Cerebellar cortex (tissue), 1 donor: ENCODE data around the gene CBX7.
A peak's percentile ranks its signal among the peaks of the same experiment; 100 is the strongest.
"Not testable (repeated sequence)": the region's sequence is repeated elsewhere in the genome, so short reads cannot be mapped to it uniquely, and the experiment has no call there.

Experiments
- DNase-seq: peaks from one replicate; pipeline ENCODE4 v3.0.0-alpha.2; 2015; ENCODE audit warnings: low spot score

Gene CBX7

DNA sequence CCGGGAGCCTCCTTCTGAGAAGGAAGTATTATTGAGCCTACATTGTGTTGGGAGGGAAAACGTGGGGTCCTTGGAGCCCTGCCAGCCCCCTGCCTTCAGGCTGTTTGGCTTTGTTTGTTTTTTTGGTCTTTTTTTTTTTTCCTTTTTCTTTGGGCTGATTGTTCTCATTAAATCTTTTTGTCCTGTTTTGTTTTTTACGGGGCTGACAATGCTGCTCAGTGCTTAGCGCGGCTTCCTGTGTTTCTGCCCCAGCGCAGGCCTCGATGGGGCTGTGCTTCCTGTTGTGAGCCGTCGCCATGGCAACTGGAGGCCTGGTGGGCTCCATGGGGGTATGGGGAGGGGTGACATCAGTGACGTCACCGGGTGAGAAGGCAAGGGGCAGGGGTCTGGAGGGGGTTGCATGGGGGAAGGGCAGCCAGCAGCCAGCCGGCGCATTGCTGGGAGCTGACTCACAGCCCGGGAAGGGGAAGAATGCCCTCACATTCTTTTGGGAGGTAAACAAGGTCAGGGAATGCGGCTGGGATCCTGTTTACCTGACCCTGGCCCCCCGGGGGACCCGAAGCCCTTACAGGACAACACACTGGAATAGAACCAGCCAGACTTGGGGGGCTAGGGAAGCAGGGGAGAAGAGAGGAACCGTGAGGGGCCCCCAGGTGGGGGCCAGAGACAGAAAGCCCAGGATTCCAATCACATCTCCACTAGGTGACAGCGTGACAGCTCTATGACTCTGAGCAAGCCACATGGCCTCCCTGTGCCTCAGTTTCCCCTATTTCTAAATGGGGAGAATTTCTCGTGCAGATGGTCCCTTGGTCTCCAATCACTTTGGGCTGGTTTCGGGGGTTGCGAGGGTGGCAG lies 22.2 kb upstream of the CBX7 start:
- peak; percentile 80 for DNase-seq

DNA sequence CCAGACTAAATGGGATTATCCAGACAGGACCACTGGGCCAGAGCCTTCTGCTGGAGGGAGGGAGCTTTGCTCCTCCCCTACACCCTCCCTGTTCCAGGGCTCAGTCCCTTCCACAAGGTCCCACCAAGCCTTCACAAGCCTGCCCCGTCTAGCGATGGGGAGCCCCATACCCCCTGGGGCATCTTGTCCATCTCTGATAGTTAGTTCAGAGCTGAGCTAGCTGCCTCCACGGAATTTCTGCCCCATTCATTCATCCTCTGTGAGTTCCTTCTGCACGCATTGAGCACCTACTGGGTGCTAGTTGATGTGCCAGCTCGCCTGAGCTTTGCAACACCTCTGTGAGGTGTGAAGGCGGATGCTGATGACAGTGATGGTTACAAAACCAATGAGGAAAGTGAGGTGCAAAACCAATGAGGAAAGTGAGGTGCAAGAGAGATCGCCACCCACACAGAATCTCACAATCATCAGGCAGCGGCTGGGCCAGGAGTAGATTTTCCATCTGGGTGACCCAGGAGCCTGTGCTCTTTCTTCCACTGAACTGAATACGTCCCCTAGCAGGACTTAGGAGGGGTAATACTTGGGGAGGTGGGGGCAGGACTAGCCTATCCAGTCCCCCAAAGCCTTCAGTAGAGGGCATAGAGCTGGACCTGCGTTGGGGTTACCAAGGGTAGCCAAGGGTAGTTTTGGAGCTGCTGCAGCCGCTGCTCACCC lies 21.5 kb upstream of the CBX7 start:
- DNase-seq: peak; percentile 24

DNA sequence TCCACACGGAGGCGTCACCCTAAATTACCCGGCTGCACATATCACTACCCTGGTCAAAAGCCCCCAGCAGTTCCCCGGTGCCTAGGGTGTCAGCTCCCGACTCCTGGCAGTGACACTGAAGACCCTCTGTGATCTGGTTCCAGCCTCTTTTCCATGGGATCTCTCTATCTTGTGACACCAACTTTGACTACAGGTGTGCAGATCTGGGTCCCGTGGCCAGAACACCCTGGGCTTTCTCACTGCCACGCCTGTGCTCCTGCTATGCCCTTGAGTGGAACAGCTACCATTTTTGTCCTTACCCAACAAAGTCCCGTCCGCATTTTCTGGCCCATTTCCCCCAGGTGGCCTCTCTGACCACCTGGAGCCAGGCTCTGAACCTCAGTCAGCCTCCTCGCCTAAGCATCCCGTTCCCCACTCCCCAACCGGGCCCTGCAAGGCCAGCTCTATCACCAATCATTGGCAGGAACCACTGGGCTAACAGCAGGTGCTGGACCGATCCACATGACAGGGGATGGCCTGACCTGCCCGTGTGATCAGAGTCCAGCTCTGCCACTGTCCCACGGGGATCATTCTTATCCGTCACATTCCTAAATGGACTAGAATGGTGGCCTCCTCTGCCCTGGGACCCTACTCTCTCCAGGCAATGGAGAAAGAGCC lies 20.7 kb upstream of the CBX7 start:
- no peak for DNase-seq

DNA sequence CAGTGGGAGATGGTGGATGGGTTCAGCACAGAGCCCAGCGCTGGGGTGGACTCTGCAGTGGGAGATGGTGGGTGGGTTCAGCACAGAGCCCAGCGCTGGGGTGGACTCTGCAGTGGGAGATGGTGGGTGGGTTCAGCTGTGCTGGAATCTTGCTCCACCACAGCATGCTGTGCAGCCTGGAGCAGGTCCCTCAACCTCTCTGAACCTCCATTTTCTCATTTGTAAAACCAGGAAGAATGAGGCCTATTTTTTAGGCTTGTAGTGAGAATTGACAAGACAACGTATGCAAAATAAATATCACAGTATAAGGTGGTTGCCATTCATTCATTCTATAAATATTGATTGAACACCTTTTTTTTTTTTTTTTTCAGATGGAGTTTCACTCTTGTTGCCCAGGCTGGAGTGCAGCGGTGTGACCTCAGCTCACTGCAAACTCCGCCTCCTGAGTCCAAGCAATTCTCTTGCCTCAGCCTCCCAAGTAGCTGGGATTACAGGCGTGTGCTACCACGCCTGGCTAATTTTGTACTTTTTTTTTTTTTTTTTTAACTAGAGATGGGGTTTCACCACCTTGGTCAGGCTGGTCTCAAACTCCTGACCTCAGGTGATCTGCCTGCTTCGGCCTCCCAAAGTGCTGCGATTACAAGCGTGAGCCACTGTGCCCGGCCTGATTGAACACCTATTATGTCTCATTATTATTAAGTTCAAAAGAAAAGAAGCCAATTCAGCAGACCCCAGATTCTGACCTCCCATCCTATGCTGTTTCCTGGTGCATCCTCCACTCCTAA lies 20.0 kb upstream of the CBX7 start:
- DNase-seq: not testable (repeated sequence)

- DNase-seq: peak; percentile 19
Observed at GRCh38 chr22:39171623-39172264, 19.3 kb upstream of the CBX7 start.

DNA sequence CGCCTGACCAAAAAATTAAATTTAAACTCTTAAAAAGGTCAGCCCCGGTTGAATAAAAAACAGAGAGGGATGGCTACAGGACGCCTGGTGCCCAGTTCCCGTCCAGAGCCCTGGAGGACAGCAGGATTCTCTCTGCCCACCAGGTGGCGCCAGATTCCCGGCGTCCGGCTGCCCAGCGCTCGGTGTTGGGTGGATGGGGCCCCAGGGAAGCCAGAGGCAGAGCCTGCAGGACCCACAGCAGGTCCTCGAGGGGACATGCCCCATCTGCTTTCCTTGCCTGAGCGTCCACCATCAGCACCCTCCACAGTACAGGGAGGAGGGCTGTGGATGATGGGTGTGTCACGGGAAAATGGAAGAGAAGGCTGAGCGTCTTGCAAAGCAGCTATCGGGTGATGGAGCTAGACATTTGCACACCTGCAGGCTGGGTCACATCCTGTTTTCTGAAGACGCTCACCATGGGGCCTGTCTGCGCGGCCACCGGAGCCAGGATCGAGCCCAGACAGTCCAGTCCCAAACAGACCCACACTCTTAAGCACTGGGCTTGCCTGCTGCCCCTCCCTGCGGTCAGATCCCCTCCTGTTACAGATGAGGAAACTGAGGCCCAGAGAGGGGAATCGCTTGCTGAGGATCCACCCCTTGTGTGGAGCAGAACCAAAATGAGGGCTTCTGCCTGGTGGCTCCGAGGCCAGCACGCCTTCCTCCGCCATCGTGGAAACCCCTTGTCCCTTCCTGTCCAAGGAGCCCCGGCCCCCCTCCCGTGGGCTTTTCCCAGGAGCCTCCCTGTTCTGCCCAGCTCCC lies 18.5 kb upstream of the CBX7 start:
- peak; percentile 84 for DNase-seq

GRCh38 chr22:39169797-39170466 lies 17.5 kb upstream of the CBX7 start:
- DNase-seq: no peak

DNA sequence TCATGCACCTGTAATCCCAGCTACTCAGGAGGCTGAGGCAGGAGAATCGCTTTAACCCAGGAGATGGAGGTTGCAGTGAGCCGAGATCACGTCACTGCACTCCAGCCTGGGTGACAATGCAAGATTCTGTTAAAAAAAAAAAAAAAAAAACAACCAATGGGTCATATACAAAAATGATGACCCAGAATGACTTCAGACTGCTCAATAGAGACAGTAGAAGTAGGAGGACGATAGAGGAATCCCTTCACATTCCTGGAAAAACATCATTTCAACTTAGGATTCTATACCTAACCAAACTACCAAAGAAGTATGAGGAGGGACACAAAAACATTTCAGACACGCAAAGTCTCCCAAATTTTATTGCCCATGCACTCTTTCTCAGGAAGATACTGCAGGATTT lies 14.1 kb upstream of the CBX7 start:
- DNase-seq: no peak

DNA sequence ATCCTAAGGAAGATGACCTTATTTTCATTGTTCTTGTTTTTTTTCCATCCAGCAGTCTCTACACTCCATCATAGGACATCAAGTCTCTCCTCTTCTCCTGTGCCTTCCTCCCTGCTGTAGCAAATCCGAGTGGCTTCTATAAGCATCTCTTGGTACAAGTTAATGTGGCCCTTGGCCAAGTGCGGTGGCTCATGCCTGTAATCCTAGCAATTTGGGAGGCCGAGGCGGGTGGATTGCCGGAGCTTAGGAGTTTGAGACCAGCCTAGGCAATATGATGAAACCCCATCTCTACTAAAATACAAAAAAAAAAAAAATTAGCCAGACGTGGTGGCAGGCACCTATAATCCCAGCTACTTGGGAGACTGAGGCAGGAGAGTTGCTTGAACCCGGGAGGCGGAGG lies 3.6 kb upstream of the CBX7 start:
- DNase-seq: not testable (repeated sequence)

- DNase-seq: no peak
Observed at GRCh38 chr22:39155421-39155820, 2.9 kb upstream of the CBX7 start.

GRCh38 chr22:39153220-39153717 lies 789 bp upstream of the CBX7 start:
- no peak for DNase-seq

DNA sequence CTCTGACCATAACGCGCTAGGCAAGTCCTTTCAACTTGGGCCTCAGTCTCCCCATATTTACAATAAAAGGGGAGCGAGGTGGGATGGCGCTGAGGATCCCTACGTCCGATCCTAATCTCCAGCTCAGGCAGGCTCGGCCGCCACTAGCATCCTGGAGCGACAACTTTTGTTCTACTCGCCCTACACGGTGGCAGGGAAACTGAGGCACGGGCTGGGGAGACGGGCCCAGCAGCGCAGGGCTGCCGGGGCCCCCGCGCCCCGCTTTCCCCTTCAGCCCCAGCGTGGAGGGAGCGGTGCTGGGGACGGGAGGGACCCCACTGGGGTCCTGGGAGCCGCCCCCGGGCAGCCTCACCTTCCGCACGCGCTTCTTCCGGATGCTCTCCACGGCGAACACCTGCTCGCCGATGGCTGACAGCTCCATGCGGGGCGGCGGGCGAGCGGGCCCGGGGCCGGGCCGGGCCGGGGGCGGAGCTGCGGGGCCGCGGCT lies 413 bp downstream of the CBX7 start:
- no peak for DNase-seq

DNA sequence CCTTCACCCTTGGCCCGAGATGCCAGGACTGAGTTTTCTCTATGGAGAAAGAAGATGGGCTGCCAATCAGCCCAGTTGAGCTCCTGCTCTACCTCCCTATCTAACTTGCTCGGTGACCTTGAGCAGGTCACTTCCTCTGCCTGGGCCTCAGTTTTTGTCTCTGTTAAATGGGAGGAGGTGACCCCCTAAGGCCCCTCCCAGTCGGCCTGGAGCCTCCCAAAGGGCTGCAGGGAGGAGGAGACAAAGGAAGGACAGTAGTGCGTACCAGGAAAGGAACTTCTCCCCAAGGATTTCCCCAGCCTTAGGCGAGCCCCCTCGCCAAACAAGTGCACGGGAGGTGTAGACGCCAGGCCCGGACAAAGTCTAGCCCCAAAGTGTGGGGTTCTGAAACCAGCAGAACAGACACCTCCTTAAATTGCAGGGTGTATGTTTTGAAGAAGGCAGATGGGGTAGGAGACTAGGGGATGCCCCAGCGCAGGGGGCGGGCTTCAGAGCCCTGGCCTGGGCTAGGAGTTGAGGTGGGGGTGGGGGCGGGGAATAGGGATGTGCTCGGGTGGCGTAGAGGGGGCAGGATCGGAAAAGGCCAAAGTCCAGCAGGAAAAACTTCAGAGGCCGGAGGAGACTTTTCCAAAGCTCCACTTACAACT lies 1.0 kb downstream of the CBX7 start:
- DNase-seq: no peak

GRCh38 chr22:39150848-39151215 lies 1.6 kb downstream of the CBX7 start:
- DNase-seq: peak; percentile 61

- peak; percentile 58 for DNase-seq
Observed at GRCh38 chr22:39149915-39150847, 2.3 kb downstream of the CBX7 start.

DNA sequence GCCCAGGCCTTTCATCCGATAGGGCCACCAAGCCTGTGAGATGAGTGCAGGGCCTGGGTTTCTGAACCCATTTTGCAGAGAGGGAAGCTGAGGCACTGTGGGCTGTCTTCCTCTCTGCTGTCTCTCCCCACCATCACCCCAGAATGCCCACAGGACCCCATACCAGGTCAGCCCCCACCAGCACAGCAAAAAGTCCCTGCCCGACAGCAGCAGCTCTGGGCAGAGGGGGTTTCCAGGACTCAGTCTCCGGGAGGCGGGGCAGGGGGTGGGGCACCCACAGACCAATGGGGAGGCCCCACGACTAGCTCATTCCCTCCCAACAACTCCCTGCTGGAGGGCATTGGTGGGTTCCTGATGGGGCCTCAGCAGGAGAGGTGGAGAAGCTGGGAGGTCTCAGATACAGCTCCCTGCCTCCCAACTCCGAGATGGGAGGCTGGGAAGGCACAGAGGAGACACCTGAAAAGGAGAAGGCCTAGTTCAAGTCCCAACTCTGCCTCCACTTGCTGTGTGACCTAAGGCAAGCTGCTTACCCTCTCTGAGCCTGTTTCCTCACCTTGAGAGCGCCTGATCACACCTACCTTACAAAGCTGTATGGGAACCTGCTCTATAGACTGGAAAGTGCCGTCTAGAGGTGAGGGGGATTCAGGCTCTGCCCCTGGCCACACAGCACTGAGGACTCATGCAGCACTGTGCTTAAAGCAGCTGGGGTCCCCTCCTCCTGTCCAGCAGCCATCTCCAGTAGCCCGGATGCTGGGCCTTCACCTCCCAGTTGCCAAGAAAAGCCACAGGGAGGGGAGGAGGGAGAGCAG lies 3.5 kb downstream of the CBX7 start:
- DNase-seq: peak; percentile 51

DNA sequence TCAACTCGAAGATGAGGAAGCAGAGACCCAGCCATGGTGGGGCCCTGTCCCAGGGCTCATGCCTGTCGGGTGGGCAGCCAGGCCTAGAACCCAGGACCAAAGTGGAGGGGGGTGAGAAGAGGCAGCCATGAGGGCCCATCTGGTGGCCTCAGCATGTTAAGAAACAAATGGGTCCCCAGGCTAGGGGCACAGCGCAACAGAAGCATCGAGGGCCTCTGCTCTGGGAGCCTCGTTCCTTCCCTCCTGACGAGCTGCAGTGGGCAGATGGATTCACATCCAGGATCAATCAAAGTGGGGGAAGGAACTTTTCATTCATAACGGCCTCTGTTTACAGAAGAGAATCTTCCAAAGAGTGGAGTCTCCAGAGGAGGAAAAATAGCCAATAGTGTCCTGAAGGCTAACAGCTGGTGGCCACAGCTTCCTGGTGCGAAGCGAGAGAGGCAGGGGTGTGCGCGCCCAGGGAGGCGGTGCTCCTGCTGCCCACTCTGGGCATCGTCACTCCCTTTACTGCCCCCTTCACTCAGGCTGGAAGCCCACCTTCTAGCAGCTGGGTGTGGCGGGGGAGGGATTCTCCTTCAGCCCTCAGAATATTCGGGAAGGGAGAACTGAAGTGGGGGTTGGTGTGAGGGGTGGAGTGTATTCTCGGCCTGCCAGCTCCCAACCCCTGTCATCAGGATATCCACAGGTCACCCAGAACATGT lies 4.3 kb downstream of the CBX7 start:
- no peak for DNase-seq
